CD4-positive, alpha-beta T cell treated with Interleukin-12 subunit alpha and Interleukin-12 subunit beta, for 1 hour (primary cell): ENCODE data around the gene PLCE1.

Experiments used
- DNase-seq: peaks from one replicate; pipeline ENCODE4 v3.0.0-alpha.2; 2020

PLCE1 gene

DNA sequence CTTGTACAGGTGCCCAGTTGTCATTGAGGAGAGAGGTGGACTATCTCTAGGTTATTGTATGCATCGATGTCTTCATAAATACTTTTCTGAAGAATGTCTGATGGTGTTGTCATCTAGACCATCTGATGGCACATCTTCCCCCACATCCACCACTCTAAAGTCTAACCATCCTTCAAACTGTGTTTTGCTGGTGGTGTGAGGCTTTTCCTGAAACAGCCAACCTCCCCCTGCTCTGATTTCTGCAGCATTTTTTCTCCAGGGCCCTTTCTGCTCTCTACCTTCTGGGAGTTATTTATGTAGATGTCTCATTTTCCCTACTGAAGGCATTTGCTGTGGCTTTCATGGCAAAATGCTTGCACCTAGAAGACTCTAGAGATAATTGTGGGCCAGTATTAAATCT, 1.5 kb downstream of the PLCE1 start:
- DNase-seq: no peak

DNA sequence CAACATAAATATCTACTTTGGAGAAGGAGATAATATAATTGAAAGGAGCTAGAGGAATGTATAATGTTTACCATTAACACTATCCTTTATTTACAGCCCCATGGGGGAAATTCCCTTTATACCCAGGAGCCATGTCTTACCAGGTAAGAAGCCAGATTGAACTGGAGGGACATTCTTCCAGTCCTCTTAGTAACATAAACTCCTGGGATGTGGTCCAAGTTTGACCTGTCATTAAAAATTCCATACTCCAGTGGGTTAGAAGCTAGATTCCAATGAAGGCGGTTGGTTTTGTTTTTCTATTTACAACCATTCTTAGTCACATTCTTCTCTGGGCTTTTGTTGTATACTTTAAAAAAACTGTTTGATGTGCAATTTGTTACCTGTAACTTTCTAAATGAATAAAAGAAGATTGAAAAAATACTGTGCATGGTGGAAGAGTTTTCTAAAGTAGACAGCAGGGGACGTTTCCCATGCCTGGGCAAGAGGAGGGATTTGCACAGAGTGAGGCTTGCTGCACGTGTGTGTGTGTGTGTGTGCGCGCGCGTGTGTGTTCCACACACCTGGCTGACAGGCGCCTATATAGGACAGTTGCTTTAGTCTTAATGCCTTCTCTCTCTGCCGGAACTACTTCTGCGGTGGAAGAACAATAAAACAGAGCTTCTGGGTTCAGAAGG, 2.0 kb downstream of the PLCE1 start:
- no peak for DNase-seq

DNA sequence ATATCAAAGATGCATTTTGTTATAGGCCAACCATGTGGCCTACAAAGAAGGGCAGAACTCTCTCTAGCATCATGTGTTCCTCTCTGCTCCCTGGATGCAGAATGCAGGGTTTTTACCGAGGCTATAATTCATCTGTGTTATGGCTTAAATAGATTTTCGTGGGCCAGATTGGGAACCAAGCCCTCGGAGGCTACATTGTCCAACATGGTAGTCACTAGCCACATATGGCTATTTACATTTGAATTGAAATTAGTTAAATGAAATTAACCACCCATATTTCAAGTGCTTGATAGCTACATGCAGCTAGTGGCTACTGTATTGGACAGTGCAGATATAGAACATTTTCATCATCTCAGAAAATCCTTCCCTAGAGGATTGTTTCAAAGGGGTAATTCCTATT, 2.8 kb downstream of the PLCE1 start:
- no peak for DNase-seq

DNA sequence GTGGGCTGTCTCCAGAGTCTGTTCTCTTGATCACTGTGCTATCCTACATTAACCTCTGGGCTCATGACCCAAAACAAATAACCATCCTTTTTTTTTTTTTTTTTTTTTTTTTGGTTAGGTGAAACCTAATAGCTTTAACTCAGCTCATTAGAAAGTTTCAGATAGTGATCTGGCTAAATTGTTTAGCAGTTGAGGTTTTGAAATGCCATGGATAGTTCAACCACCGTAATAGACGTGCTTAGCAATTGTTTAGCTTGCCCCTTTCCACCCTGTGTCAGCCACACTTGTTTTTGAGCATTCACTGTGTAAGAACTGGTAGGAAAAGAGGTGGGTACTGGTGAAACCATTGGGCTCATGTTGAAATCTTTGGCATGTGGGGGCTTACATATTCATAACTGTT, 3.8 kb downstream of the PLCE1 start:
- no peak for DNase-seq

DNA sequence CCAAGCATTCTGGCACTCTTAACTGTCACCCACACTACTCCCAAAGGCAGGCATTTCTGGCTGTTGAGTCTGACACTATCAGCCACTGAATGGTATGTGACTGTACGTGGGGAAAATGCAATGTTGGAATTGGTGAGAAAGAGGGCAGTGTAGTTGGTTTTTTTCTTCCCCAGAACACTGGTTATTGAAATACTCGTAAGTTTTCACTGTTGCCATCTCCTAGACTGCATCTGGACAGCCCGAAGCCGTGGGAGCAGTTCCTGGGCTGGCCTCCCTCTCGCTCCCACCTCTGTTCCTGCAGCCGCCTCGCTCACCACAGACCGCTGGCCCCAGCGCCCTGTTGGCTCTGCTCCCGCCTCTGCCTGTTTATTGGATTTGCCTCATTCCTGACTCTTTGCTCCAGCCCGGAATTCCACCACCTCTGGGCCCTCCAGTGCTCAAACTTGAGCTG, 5.7 kb downstream of the PLCE1 start:
- DNase-seq: no peak

DNA sequence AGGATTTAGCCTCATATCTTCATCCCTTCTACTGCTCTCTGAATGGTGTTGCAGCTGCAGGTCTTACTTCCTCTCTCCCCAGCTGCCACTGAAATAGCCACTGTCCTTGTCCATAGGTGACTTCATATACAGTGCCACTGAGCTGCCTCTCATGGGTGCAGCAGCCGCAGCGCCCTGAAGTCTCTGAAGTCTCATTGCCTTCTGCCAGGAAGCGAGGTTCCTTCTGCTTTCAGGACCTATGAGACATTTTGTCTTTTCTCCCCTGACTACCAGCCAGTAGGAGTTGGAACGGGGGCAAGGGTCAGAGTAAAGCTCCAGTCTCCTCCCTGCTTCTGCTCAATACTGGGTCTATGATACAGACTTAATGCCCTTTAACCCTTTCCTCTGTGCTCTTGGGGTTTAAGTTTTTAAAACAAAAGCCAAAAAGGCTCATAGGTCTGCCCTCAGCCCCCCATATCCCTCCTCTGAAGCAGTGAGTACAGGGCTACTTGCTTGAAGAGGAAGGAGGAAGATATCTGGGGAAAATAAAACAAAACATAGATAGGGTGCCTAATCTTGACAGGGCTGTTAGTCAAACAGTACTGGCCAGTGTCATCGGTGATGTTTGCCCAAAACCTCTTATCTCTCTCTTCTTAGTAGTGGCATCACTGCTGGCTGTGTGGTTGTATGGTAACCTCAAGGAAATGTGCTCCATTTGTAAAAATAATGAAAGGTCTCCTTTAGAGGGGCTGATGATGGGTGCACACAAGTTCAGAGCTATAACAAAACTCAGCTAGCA, 7.1 kb downstream of the PLCE1 start:
- DNase-seq: no peak

DNA sequence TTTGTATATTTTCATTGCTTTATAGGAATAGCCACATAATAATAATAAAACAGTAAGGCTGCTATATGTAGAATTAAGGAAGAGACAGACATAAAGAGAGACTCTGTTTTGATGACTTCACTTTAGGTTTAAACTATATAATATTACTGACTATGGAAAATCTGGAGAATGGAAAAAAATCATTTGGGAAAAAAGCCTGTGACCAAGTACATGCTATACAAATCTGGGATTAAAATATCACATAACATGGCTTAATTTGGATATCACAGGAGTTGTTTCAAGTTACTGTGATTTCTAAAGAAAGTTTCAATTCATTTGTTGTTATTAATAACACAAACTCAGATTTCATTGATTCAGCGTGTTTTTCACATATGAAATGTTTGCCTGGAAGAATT, 7.7 kb downstream of the PLCE1 start:
- no peak for DNase-seq

DNA sequence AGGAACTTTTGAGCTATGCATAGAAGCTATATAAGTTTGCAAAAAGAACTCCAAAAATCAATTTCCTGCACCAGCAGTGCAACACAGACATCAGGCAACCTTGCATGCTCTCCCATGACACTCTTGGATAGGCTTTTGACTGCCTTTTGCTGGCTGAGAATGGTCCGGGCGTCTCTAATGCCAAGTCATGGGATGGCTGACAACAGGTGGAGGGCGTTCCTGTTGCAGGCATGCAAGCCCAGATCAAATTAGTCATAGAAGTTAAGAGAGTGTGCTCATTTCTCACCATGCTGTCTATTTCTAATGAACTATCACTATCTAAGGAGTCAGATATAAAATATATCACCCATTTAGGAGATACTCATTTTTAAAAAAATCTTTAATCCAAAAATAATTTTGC, 8.4 kb downstream of the PLCE1 start:
- no peak for DNase-seq

DNA sequence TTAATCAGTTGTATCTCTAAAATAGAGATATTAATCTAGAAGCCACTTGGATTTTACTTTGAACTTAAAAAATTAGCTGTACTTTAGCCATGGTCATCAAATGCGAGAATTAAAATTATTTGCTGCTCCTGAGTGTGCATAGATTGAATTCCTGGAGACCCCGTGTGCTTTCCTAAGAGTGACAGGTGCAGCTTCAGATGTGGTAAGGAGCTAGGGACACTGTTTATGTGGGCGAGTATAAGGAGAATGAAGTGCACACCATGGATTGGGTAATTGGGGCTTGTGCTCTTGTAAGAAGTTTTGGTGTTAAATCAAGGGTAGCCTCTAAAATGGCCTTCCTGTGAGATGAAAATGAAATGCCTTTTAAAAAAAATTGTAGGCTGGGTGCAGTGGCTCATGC, 9.8 kb downstream of the PLCE1 start:
- DNase-seq: no peak

DNA sequence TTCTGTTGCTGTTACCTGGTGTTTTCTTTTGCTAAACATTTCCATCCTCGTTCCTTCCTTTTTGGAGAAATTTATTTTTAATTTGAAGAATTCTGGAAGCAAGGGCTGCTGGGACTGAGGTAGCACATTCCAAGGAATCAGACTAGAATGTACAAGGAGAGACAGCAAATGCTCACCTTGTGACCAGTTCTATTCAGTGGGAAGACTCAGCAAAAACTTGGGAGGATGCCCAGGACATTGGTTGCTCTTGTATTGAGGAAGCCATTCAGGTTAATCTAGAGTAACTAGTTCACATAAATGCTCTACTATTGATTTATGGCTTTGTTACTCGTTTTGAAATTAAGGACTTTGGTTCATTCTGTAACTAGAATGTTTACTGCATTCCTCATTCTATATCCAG, 11.3 kb downstream of the PLCE1 start:
- no peak for DNase-seq

DNA sequence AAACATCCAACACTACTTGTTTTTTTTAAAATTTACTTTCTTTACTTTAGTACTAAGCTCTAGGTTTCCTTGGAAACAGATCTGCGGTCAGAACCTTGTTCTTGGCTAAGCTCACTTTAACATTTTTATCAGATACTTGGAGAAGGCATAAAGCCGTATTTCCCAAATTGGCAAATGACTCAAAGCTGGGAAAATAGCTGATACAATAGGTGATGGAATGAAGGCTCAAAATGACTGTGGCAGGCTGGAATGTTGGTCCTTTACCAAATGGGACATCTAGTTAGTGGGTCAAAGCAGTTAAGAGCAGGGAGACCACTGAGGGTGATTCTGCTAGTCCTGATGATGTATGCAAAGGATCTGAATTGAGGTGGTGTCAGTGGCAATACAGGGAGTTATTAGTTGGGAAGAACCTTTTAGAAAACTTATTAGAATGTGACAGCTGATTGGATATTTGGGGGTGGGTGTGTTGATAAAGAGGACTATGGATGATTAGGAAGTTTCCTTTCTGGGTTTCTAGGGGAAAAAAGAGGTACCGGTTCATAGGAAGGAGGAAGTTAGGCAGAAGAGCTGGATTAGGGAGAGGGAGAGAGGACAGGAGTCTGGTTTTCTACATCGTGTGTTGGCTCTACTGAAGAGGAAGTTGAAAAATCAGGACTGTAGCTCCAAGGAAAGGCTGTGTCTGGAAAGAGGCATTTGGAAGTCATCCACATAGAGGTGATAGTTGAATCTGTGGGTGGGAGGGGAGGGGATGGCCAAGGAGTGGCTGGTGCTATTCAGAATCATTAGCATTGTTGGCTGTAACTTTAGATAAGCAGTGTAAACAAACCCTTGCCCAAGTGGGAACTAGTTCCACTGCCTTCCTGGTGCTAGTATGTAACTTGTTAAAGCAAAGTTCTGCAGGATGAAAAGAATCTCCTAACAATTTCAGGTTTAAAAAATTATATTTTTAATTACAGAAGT, 13.1 kb downstream of the PLCE1 start:
- no peak for DNase-seq

DNA sequence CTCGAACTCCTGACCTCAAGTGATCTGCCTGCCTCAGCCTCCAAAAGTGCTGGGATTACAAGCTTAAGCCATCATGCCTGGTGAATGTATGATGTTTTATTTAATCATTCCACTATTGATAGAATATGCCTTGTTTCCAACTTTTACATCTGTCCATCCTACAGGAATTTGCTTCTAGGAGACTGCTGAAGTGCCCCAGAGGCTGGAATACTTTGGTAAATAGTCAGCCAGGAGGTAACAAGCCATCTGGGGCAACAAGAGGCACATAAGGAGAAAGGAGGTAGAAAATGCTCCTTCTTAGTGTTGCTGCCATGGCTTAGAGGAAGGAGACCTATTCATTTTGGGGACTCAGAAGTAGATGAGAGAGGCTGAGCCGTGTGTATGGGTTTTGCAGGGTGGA, 14.8 kb downstream of the PLCE1 start:
- DNase-seq: no peak

DNA sequence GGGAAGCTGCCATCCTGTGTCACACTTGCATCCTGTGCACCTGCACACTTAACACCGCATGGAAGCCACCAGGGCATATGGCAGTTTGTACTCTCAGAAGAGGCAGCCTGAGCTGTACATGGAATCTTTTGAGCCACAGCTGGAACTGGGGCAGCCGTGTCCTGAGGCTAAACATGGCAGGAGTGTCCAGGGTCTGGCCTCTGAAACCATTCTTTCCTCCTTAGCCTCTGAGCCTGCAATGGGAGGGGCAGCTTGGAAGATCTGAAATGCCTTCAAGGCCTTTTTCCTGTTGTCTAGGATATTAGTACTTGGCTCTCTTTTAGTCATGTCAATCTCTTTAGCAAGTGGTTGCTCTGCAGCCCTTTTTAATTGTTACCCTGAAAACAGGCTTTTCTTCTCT, 16.4 kb downstream of the PLCE1 start:
- no peak for DNase-seq

DNA sequence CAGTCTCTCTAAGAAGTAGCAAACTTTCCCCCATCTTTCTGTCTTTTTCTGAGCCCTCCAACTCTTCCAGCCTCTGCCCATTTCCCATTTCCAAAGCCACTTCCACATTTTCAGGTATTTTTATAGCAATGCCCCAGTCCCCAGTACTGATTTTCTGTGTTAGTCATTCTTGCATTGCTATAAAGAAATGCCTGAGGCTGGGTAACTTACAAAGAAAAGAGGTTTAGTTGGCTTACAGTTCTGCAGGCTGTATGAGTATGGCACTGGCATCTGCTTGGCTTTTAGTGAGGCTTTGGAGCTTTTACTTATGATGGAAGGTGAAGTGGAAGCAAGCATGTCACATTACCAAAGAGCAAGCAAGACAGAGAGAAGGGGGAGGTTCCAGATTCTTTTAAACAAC, 17.2 kb downstream of the PLCE1 start:
- no peak for DNase-seq

DNA sequence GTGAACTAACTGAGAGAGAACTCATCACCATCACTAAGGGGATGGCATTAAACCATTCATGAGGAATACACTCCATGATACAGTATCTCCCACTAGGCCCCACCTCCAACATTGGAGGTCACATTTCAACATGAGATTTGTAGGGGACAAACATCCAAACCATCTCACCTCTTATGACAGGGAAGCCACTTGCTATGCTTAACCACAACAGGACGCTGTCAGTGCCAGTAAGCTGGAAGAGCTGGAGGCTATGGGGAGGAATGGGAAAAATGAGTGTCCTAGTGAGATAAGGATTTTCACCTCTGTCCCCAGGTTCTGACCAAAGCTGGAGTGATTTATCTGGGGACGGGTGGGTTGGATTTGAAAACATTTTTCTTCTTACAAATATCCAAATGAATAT, 17.6 kb downstream of the PLCE1 start:
- DNase-seq: no peak

DNA sequence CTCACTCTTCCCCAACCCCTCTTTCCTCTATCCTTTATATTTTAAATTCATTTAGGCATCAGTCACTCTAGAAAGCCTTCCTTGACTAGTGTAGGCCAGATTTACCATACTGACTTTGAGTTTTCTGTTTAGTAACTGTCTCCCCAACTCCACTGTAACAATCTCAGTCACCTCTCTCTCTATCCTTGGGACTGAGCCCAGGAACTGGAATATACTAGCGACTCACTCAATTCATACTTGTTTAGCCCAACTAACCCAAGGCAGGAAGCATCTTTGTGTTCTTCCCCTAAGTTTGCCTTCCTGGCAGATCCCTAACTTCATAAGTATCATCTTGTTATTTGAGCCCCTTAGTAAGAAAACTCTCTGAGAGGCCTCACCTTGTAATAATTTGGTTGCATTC, 19.1 kb downstream of the PLCE1 start:
- DNase-seq: no peak

DNA sequence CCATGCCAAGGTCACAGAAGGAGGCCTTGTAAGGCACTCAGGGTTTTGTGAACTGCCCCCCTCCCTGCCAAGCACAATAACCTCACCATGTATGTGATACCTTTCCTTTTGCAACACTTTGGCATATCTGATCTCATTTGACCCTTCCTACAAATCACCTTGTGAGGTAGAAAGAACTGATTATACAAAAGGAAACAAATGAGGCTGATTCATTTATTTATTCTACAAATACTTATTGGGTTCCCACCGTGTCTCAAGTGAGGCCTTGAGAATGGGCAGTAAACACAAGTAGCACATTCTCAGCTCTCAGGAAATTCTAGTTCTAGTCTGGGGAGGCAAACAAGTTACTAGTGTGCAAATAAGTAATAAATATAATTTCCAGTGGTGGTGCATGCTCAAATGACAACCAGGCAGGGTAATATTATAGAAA, 19.6 kb downstream of the PLCE1 start:
- DNase-seq: no peak

DNA sequence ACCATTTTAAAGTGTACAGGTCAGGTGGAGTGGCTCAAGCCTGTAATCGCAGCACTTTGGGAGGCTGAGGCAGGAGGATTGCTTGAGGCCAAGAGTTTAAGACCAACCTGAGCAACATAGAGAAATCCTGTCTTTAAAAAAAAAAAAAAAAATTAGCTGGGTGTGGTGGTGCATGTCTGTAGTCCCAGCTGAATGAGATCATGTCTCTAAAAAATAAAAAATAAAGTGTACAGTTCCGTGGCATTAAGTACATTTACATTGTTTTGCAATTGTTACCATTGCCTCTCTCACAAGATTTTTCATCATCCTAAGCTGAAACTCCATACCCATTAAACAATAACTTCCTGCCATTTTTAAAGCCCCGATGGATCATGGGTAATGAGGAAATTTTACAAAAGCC, 20.6 kb downstream of the PLCE1 start:
- no peak for DNase-seq

DNA sequence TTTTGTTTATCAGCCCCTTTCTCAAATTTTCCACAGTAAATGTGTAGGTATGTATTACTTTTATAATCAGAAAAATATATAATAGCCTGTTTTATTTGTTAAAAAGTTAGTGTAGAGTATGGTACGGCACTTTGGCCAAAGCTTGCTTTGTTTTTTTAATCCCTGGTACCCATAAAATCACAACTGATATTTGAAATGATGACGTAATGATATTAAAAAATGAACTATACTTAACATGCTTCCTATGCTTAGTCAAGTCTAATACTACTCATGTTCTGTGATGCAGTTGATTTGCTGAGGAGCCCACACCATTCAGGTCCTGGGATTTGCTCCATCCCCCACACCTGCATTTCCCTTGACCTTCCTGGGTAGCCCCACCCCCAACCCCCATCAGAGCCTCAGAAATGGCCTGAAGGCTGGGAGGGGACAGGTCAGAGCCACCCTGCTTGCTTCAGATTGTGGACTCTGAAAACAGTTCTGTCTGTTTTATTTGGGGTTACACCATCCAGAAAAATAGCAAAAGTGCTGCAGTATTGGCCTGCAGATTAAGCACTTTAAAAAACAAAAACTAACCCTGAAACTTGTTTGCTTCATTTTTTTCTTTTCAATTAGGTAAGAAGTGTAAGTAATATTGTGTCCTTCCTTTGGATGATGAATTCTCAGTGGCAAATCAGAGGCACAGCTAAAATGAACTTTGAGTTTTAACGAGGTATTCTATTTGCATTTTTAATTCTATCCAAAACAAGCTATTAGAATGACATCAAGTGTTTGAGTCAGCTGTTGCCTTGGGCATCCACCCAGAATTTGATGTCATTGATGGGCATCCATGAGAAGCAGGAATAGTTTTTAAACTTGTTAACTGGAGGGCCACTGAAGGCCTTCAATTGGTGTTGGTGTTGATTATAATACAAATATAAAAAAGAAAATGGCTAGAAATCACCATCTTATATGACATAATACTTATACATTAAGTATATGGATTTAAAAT, 23.3 kb downstream of the PLCE1 start:
- no peak for DNase-seq

DNA sequence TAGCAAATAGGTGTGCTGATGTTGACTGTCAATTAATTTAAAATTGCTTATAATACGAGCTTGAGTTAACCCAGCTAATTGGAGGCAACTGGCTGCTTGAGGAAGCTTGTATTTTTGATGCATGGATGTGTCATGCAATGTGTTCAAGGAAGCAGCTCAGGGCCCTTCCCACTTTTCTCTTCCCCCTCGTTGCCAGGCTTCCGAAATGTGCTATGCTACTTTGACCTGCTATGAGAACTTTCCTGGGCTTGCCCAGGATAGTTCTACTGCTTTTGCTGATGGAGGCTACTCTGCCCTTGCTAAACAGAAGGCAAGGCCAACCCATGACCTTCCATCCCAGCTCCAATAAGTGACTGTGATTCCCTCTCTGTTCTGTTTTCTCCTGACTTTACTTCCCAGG, 24.4 kb downstream of the PLCE1 start:
- DNase-seq: no peak

DNA sequence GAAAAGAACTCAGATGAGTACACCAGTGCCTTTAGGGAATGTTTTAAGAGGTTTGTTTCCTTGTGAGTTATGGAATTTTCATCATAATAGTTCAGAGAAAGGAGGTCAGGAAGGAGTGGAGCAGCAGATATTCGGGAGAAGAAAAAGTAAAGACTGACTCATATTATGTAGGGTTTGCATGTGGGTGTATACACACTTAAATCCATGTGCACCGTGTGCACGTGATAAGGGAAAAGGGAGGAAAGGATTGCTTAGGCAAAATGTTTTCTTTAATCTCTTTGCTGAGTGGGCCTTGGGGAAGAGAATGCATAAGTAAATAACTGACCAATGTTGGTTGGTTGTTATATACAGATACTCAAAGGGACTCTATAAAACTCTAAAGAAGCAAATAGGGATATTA, 30.2 kb downstream of the PLCE1 start:
- no peak for DNase-seq

DNA sequence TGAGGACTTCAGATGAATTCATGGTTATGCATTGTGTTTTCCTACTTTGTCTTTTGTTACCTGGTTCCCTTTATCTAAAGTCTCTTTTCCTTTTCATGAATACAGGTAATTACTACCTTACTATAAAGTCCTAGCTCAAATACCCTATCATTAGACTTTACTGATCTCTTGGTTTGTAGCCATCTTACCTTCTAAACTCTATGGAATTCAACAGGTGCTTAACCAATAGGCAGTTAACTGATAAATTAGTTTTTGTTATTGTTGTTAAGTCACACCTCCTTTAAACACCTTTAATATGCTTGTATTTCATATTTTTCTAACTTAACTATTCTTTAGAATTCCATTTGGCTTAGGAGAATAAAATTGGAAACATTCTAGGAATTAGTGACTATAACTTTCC, 30.7 kb downstream of the PLCE1 start:
- DNase-seq: no peak
